Fibroblast of villous mesenchyme (primary cell): ENCODE measurements around the gene B3GNT9. TPM values are rescaled to one million over a fixed set of nuclear protein-coding genes. Genes with fewer than 3 reads are reported as not detected.

ENCODE experiments used
- DNase-seq: peaks from one replicate; pipeline ENCODE4 v3.0.0-alpha.2; 2010; ENCODE audit warnings: low read depth
- H3K4me3 ChIP-seq: 2 replicates; pipeline ENCODE4 v1.5.1; 2011; ENCODE audit warnings: low read depth, mild to moderate bottlenecking, low read length
- CTCF ChIP-seq: IDR thresholded peaks from 2 replicates; pipeline ENCODE4 v1.5.1; 2012; ENCODE audit warnings: low read depth, mild to moderate bottlenecking, low read length; ENCODE audit not compliant: insufficient read depth
- total RNA-seq: library from RNA; depleted of rRNA; stranded (reverse); fragments of >200 nt; gene quantifications from 2 replicates; pipeline ENCODE4 v1.2.3, GENCODE V29; 2012

The B3GNT9 gene
- total RNA-seq, 1 donor, result 41.9 TPM

- H3K4me3 ChIP-seq, result no peak overlapping the region
- DNase-seq, result peak; percentile 78
- TF ChIP-seq CTCF, result no peak
These were observed 35.2 kb downstream of the B3GNT9 start for GRCh38 chr16:67115639-67116038.

- no peak for TF ChIP-seq CTCF
- H3K4me3 ChIP-seq, result no peak overlapping the region
- DNase-seq, result peak; percentile 42
These were observed 36.0 kb downstream of the B3GNT9 start for GRCh38 chr16:67114793-67115192.

DNA sequence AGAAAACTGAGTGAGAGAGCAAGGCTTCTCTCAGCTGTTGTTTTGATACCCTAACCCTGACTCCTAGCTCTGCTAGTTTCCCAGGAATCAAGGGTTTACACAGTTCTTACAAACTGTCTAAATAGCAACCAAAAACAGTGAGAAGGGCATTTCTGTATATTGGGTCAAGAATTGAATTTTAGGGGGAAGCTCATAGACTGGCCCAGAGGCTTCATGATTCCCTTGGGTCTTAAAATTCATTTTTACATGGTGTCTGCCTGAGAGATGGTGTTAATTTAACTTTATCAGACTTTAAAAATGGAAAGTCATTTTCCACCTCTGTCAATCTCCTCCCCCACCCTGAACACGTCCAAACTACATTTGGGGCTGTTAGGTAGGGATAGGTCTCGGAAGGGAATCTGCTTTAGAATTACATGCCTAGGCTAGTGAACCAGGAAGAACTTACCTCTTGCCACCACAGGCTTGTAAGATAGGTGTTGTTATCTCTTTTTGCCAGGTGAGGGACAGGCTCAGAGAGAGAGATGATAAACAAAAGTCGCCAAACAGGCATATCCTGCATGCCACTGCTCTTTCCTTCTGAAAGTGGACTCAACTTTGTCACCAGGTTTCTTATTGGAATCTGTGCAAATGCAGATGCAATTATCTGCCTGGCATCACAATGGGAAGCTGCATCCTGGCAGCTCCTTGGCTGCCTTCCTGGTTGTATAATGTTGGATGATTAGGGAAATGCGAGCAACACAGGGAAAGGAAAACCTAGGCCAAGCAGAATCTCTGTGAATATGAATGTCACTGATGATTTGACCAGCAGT, 38.0 kb downstream of the B3GNT9 start:
- TF ChIP-seq CTCF, result no peak
- no peak overlapping the region for H3K4me3 ChIP-seq
- no peak for DNase-seq

DNA sequence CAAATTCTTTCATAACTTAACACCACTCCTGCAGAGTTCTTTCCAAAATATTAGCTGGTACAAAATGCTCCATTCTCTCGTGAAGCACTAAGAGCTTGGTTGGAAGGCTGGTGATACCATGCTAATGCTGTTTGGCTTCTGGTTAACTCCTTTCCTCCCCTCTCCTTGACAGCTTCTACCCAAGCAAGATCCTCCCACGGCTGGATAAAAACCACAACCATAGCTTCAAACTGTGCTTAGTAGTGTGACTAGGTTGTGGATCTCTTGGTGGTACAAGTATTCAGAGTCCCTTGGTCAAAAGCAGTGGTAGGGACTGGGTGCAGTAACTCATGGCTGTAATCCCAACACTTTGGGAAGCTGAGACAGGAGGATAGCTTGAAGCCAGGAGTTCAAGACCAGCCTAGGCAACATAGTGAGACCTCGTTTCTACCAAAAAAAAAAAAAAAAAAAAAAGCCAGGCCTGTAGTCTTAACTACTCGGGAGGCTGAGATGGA, 38.8 kb downstream of the B3GNT9 start:
- no peak overlapping the region for H3K4me3 ChIP-seq
- no peak for DNase-seq
- no peak for TF ChIP-seq CTCF

GRCh38 chr16:67109407-67110135, 41.2 kb downstream of the B3GNT9 start, which contains the start of gene PHAF1:
TSS of gene PHAF1 (plus strand) at chr16:67109941. CDS start at chr16:67110176, 235 bp downstream.
- no peak for TF ChIP-seq CTCF
- peak within 1 kb of the TSS; percentile 87 for H3K4me3 ChIP-seq
- DNase-seq, result peak; percentile 88

GRCh38 chr16:67108931-67109406, 41.8 kb downstream of the B3GNT9 start:
- TF ChIP-seq CTCF, result no peak
- DNase-seq, result no peak
- H3K4me3 ChIP-seq, result peak overlapping the region; percentile 87
